Adrenal gland (tissue), 12 donors: Measurements from ENCODE around the gene HPSE2. TPM values are rescaled to one million over a fixed set of nuclear protein-coding genes. Genes with fewer than 3 reads are reported as not detected.

Experiments
- DNase-seq, 7 donors: peaks; one replicate each; pipeline ENCODE4 v3.0.0-alpha.2; 2019 to 2020
- H3K27ac ChIP-seq, 5 donors: fragments of 200-600 bp; sonication (generic) in 4 of 5; 1 replicate in 3 of 5; 2 replicates in 2 of 5; pipeline versions ENCODE4 v1.5.1 to v1.8.0; 2016 to 2020; ENCODE audit warnings: mild to moderate bottlenecking in 1 of 5
- H3K27me3 ChIP-seq: fragments of 200-600 bp; 2 replicates; pipeline ENCODE4 v1.8.0; 2021
- H3K36me3 ChIP-seq, 2 donors: fragments of 200-600 bp; replicated peaks in 1 of 2; 1 replicate in 1 of 2; 2 replicates in 1 of 2; pipeline versions ENCODE4 v1.5.1 to v1.8.0; 2018 to 2022
- H3K4me1 ChIP-seq, 2 donors: fragments of 200-600 bp; replicated peaks in 1 of 2; 1 replicate in 1 of 2; 2 replicates in 1 of 2; pipeline versions ENCODE4 v1.5.1 to v1.8.0; 2018 to 2021
- H3K4me3 ChIP-seq, 4 donors: fragments of 200-600 bp; sonication (generic) in 3 of 4; one replicate each; pipeline ENCODE4 v1.5.1; 2016 to 2018
- H3K9me3 ChIP-seq, 3 donors: fragments of 200-600 bp; sonication (generic) in 1 of 3; replicated peaks in 1 of 3; 1 replicate in 2 of 3; 2 replicates in 1 of 3; pipeline versions ENCODE4 v1.5.1 to v1.8.0; 2016 to 2021
- POLR2A ChIP-seq, 2 donors: fragments of 450-650 bp; IDR thresholded peaks; one replicate each; pipeline ENCODE4 v1.6.1; 2017; ENCODE audit warnings: antibody characterized with exemption in 2 of 2, mild to moderate bottlenecking in 2 of 2, moderate library complexity in 1 of 2
- WGBS, 4 donors: extraction: QIAGEN DNeasy Blood & Tissue Kit in 2 of 4; methylation state at CpG; one replicate each; pipeline versions ENCODE4 v1.1.5 to v1.1.7; 2013 to 2017; 5-methylcytosine and 5-hydroxymethylcytosine counted together
- intact Hi-C, 2 donors: fragments of 100-400 bp; cut with DNase I; formaldehyde crosslinking; loops; one replicate each; pipeline versions ENCODE4 v1.14.1 to v1.15.0; 2022 to 2023
- polyA plus RNA-seq, 3 donors: library from polyadenylated mRNA; stranded (reverse); fragments of 200-250 nt in 2 of 3; fragments of 350-450 nt in 1 of 3; fragmentation: Illumina TruSeq in 1 of 3; extraction: RNeasy Lipid Tissue Mini Kit (QIAGEN cat#74804) in 1 of 3; gene quantifications; one replicate each; pipeline ENCODE4 v1.2.3, GENCODE V29; 2013 to 2014
- total RNA-seq, 9 donors: library from RNA; depleted of rRNA in 4 of 9; stranded (reverse); fragments of >200 nt in 4 of 9; fragments of 120-200 nt in 1 of 9; fragmentation: NEBNext Ultra II Directional in 1 of 9; extraction: Animal tissue kit (Norgen Biotek cat#: 25700) in 1 of 9; gene quantifications; one replicate each; pipeline versions ENCODE4 v1.1.0 to v1.2.4, GENCODE V29; 2013 to 2023
- TF ChIP-seq, protein P1 (sequence below), 6 experiments: fragments of 450-650 bp in 4 of 6; fragments of 200-600 bp in 2 of 6; sonication (generic) in 1 of 6; IDR thresholded peaks; 1 replicate in 5 of 6; 2 replicates in 1 of 6; pipeline versions ENCODE4 v1.5.1 to v1.8.0; 2016 to 2021; ENCODE audit warnings: antibody characterized with exemption in 6 of 6, mild to moderate bottlenecking in 2 of 6, moderate library complexity in 1 of 6
- donor health status: healthy with polysubstance abuse.
- donor health status: Bipolar disorder and iron deficiency.
- donor health status: DM: yes; HTN: yes; CAD: no.
- donor health status: DM: no; HTN: no; CAD: no.
- donor health status: DM: no; HTN: no; CAD: no.
- donor health status: DM: yes; HTN: yes; CAD: no.

The HPSE2 gene
- total and polyA plus RNA-seq, 12 donors, result under 0.01 to 0.16 (median 0.10) TPM; not detected in 9

DNA sequence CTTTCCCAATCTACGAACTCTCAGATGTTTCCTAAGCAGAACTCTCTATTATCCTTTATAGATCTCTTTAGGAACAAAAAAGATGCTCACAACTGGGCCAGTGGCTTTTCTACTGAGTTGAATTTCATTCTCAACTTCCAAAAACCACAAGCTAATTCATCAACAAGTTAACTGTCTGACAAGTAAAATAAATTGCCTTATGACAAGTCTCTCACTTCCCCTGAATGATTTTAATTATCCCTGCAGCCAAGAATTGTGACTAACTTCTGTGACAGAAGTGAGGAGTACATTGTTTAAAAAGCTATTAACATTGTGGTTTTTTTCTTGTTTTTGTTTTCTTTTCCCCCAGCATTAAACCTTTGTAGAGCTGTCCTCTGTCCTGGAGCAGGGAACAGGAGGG lies 343.1 kb downstream of the HPSE2 start:
- 59 to 77% (median 72%) methylated on average over 1 of the region's 1 CpG for WGBS, 4 donors
- Histone ChIP-seq H3K9me3 (no peaks in the 10 kb centered on the region), H3K27ac (no peak overlapping the region), H3K4me3 (no peak overlapping the region), H3K4me1 (no peaks in the 10 kb centered on the region), H3K36me3 (no peaks in the 10 kb centered on the region), H3K27me3 (no peaks in the 10 kb centered on the region)
- no peak for DNase-seq
- intact Hi-C loops, result no loop called here
- TF ChIP-seq, protein P1, sequence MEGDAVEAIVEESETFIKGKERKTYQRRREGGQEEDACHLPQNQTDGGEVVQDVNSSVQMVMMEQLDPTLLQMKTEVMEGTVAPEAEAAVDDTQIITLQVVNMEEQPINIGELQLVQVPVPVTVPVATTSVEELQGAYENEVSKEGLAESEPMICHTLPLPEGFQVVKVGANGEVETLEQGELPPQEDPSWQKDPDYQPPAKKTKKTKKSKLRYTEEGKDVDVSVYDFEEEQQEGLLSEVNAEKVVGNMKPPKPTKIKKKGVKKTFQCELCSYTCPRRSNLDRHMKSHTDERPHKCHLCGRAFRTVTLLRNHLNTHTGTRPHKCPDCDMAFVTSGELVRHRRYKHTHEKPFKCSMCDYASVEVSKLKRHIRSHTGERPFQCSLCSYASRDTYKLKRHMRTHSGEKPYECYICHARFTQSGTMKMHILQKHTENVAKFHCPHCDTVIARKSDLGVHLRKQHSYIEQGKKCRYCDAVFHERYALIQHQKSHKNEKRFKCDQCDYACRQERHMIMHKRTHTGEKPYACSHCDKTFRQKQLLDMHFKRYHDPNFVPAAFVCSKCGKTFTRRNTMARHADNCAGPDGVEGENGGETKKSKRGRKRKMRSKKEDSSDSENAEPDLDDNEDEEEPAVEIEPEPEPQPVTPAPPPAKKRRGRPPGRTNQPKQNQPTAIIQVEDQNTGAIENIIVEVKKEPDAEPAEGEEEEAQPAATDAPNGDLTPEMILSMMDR (IDR thresholded peaks at IDR 0.05), result no peak

DNA sequence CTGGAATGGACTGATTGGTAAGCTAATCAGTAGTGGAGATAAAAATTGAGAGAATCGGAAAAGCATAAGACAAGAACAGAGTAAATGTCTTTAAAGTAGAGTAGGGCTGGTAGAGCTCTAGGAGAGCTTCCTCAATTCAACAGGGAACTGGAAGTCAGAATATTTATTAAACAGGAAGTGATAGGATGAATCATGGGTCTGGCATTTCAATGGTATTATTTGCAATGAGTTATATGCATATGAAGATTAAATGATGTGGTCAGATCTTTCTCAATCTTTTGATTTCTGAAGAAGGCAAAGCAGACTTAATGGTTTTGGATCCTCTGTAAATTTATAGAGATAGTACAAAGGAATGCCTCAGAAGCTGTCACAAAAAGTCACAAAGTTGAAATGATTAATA lies 349.0 kb downstream of the HPSE2 start:
- H3K4me1 ChIP-seq, result no peaks in the 10 kb centered on the region
- no peaks in the 10 kb centered on the region for H3K36me3 ChIP-seq
- no peak for TF ChIP-seq POLR2A (IDR thresholded peaks at IDR 0.05)
- TF ChIP-seq, protein P1 (IDR thresholded peaks at IDR 0.05), result no peak
- no peak overlapping the region for H3K27ac ChIP-seq
- no peaks in the 10 kb centered on the region for H3K9me3 ChIP-seq
- no peaks in the 10 kb centered on the region for H3K27me3 ChIP-seq
- no peak for DNase-seq
- intact Hi-C loops, result no loop called here
- WGBS, 4 donors, result 60 to 81% (median 68%) methylated on average over 1 of the region's 1 CpG
- H3K4me3 ChIP-seq, result no peak overlapping the region

DNA sequence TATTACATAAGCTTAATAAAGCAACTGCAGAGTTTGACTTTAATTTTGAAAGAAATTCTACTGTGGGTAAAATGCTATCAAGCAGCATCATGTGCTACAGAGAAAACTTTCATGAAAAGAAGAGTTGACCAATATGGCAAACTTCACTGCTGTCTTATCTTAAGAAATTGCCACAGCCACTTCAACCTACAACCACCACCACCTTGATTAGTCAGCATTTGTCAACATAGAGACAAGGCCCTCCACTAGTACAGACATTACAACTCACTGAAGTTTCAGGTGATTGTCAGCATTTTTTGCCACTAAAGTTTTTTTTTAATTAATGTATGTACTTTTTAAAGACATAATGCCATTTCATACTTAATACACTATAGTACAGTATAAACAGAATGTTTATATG lies 350.3 kb downstream of the HPSE2 start:
- H3K27me3 ChIP-seq, result no peaks in the 10 kb centered on the region

DNA sequence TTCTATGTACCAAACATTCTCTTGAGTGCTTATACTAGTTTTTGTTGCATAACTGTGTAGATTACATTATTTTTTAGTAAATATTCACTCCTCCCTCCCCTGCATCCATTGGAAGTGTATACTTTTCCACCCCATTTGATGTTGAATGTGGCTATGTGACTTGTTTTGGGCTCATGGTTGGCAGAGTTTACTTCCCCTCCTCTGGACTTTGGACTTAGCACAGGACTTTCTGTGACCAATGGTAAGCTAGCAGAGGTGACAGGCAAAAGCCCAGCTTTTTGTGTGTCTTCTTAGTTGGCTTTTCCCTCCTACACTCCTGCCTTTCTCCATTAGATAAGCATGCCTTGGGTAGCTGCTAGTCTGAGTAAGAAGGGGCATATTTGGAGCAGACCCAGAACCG lies 353.9 kb downstream of the HPSE2 start:
- WGBS, 4 donors, result 67 to 100% (median 84%) methylated on average over 1 of the region's 1 CpG
- no peaks in the 10 kb centered on the region for H3K36me3 ChIP-seq
- H3K9me3 ChIP-seq, result no peaks in the 10 kb centered on the region
- H3K27me3 ChIP-seq, result no peaks in the 10 kb centered on the region
- H3K4me3 ChIP-seq, result no peak overlapping the region
- intact Hi-C loops, result no loop called here
- TF ChIP-seq, protein P1 (IDR thresholded peaks at IDR 0.05), result no peak
- TF ChIP-seq POLR2A (IDR thresholded peaks at IDR 0.05), result no peak
- H3K4me1 ChIP-seq, result no peaks in the 10 kb centered on the region
- no peak overlapping the region for H3K27ac ChIP-seq
- DNase-seq, result no peak

More for the DNA sequence above, 350.3 kb downstream of the HPSE2 start:
- no peak for TF ChIP-seq POLR2A (IDR thresholded peaks at IDR 0.05)
- TF ChIP-seq, protein P1 (IDR thresholded peaks at IDR 0.05), result no peak
- no peak overlapping the region for H3K4me3 ChIP-seq
- intact Hi-C loops, result no loop called here
- H3K36me3 ChIP-seq, result no peaks in the 10 kb centered on the region
- H3K27ac ChIP-seq, result no peak overlapping the region
- no peaks in the 10 kb centered on the region for H3K9me3 ChIP-seq
- DNase-seq, result no peak
- no peaks in the 10 kb centered on the region for H3K4me1 ChIP-seq
